ENCODE results near the gene PRRT2. TPM values are rescaled to one million over a fixed set of nuclear protein-coding genes. Genes with fewer than 3 reads are reported as not detected.

The PRRT2 gene
- total and polyA plus RNA-seq, 10 of the 15 experiments (the other 5 are each of a cell fraction or from before 2014, with no cell fraction given) = 0.08 to 0.49 (median 0.12) TPM; not detected in 4

- TF ChIP-seq GATAD2B (conservative IDR thresholded peaks at IDR 0.05; ENCODE audit: low read depth) = 0 out of 2 replicates have a peak, but pooled peaks have one; percentile 20
- no peak for TF ChIP-seq CEBPZ (IDR thresholded peaks at IDR 0.05; ENCODE audit: low read depth, low read length)
- TF ChIP-seq EGR1 (IDR thresholded peaks at IDR 0.05; ENCODE audit: borderline replicate concordance in 1 of 2, low read depth in 2 of 2, low read length in 2 of 2) = no peak
- no peak for TF ChIP-seq ZBTB4 (CRISPR knock-in tag; IDR thresholded peaks at IDR 0.05)
- no peak for TF ChIP-seq CHD2 (IDR thresholded peaks at IDR 0.05; ENCODE audit: borderline replicate concordance, low read depth, low read length)
- peak; percentile 60 for TF ChIP-seq RAD21 (IDR thresholded peaks at IDR 0.05; ENCODE audit: insufficient read depth, low read depth, low read length)
- no peak for TF ChIP-seq ATF2 (IDR thresholded peaks at IDR 0.05; ENCODE audit: low read length)
- no peak for TF ChIP-seq SREBF1 (IDR thresholded peaks at IDR 0.05; ENCODE audit: low read length)
- no peak for TF ChIP-seq KLF5 (IDR thresholded peaks at IDR 0.05; ENCODE audit: partially characterized antibody)
- no peak for TF ChIP-seq NFIC (IDR thresholded peaks at IDR 0.05; ENCODE audit: low read depth, low read length)
- peak; percentile 85 for TF ChIP-seq YY1 (IDR thresholded peaks at IDR 0.05; ENCODE audit: low read depth, low read length)
- TF ChIP-seq ZNF274 (IDR thresholded peaks at IDR 0.05; ENCODE audit: insufficient read depth, insufficient read length) = no peak
- TF ChIP-seq SMAD1 (IDR thresholded peaks at IDR 0.05; ENCODE audit: low read depth, partially characterized antibody) = no peak
- TF ChIP-seq CREM (IDR thresholded peaks at IDR 0.05; ENCODE audit: low read depth) = peak; percentile 49; the same call in 1 of the 2 replicates
- TF ChIP-seq E4F1 (IDR thresholded peaks at IDR 0.05; ENCODE audit: borderline replicate concordance, partially characterized antibody) = no peak
- TF ChIP-seq NFYA (IDR thresholded peaks at IDR 0.05; ENCODE audit: borderline replicate concordance, low read depth, low read length) = no peak
- TF ChIP-seq BHLHE40 (IDR thresholded peaks at IDR 0.05; ENCODE audit: borderline replicate concordance in 1 of 2, low read depth in 2 of 2, low read length in 1 of 2) = peak in 1 of 2 experiments; percentile 10; a peak in 1 of 4 replicates
- TF ChIP-seq RUNX3 (IDR thresholded peaks at IDR 0.05; ENCODE audit: low read length) = no peak; the same call in 1 of the 2 replicates
Measured at GRCh38 chr16:29784901-29785500, 27.0 kb upstream of the PRRT2 start (continued).

Measured in GM12878 (cell line).